KG1 (cell line): ENCODE results near the gene XRN2.
"Not testable (repeated sequence)": the region's sequence is repeated elsewhere in the genome, so short reads cannot be mapped to it uniquely, and the experiment has no call there.

Source experiments
- DNase-seq: peaks from one replicate; lab custom pipeline; 2025; lab: John Stamatoyannopoulos, UW

Gene XRN2

GRCh38 chr20:21344961-21345360 is 41.8 kb downstream of the XRN2 start:
- DNase-seq, result no peak

- no peak for DNase-seq
Measured at GRCh38 chr20:21352703-21353102, 49.6 kb downstream of the XRN2 start.

GRCh38 chr20:21353236-21353635 is 50.1 kb downstream of the XRN2 start:
- DNase-seq, result no peak

- no peak for DNase-seq
Measured at GRCh38 chr20:21355981-21356380, 52.9 kb downstream of the XRN2 start.

GRCh38 chr20:21356386-21356785 is 53.3 kb downstream of the XRN2 start:
- DNase-seq, result no peak

- DNase-seq, result no peak
Measured at GRCh38 chr20:21357844-21358243, 54.7 kb downstream of the XRN2 start.

GRCh38 chr20:21358737-21359136 is 55.6 kb downstream of the XRN2 start:
- DNase-seq, result no peak

- no peak for DNase-seq
Measured at GRCh38 chr20:21360705-21361104, 57.6 kb downstream of the XRN2 start.

GRCh38 chr20:21361266-21361665 is 58.1 kb downstream of the XRN2 start:
- DNase-seq, result no peak

GRCh38 chr20:21364413-21364812 is 61.3 kb downstream of the XRN2 start:
- DNase-seq, result no peak

GRCh38 chr20:21365771-21366170 is 62.6 kb downstream of the XRN2 start:
- DNase-seq, result no peak

- DNase-seq, result not testable (repeated sequence)
Measured at GRCh38 chr20:21366273-21366672, 63.1 kb downstream of the XRN2 start.

- no peak for DNase-seq
Measured at GRCh38 chr20:21368791-21369190, 65.7 kb downstream of the XRN2 start.

GRCh38 chr20:21371193-21371592 is 68.1 kb downstream of the XRN2 start:
- no peak for DNase-seq

- DNase-seq, result no peak
Measured at GRCh38 chr20:21372016-21372415, 68.9 kb downstream of the XRN2 start.

- DNase-seq, result no peak
Measured at GRCh38 chr20:21373436-21373835, 70.3 kb downstream of the XRN2 start.

- no peak for DNase-seq
Measured at GRCh38 chr20:21376626-21377025, 73.5 kb downstream of the XRN2 start.

- DNase-seq, result no peak
Measured at GRCh38 chr20:21377701-21378100, 74.6 kb downstream of the XRN2 start.

- no peak for DNase-seq
Measured at GRCh38 chr20:21378259-21378658, 75.1 kb downstream of the XRN2 start.

- no peak for DNase-seq
Measured at GRCh38 chr20:21380711-21381110, 77.6 kb downstream of the XRN2 start.

GRCh38 chr20:21381619-21382018 is 78.5 kb downstream of the XRN2 start:
- no peak for DNase-seq

- no peak for DNase-seq
Measured at GRCh38 chr20:21384308-21384892, 81.3 kb downstream of the XRN2 start.

GRCh38 chr20:21386111-21386510 is 83.0 kb downstream of the XRN2 start:
- DNase-seq, result no peak

GRCh38 chr20:21387528-21387927 is 84.4 kb downstream of the XRN2 start:
- DNase-seq, result no peak

GRCh38 chr20:21388566-21388965 is 85.4 kb downstream of the XRN2 start:
- DNase-seq, result no peak
